Sigmoid colon (tissue), 4 donors: Measurements from ENCODE around the gene FNIP2.

Experiments used
- EP300 ChIP-seq, 4 donors: sonication (generic); formaldehyde crosslinking; IDR thresholded peaks; one replicate each; pipeline ENCODE4 v1.6.1; 2017; ENCODE audit warnings: antibody characterized with exemption in 4 of 4
- POLR2A ChIP-seq, 2 donors: fragments of 450-650 bp; IDR thresholded peaks; one replicate each; pipeline ENCODE4 v1.6.1; 2016; ENCODE audit warnings: antibody characterized with exemption in 2 of 2, mild to moderate bottlenecking in 2 of 2, moderate library complexity in 2 of 2

- no peak for TF ChIP-seq EP300 (IDR thresholded peaks at IDR 0.05)
- TF ChIP-seq POLR2A (IDR thresholded peaks at IDR 0.05): no peak
Measured at GRCh38 chr4:158836828-158837449, 68.1 kb downstream of the FNIP2 start.
